Lower lobe of right lung (tissue), 2 donors: ENCODE measurements around the gene LRRC75A. TPM values are rescaled to one million over a fixed set of nuclear protein-coding genes. Genes with fewer than 3 reads are reported as not detected.

Experiments
- ATAC-seq, 2 donors: fragments of 200-7000 bp; cut with Tn5 transposase; one replicate each; pipeline ENCODE4 v1.9.1; 2020 to 2022; ENCODE audit warnings: mild to moderate bottlenecking in 2 of 2, moderate library complexity in 2 of 2
- DNase-seq: peaks from one replicate; pipeline ENCODE4 v3.0.0-alpha.2; 2020
- H3K27ac ChIP-seq: fragments of 200-600 bp; one replicate; pipeline ENCODE4 v1.8.0; 2022
- H3K27me3 ChIP-seq: fragments of 200-600 bp; one replicate; pipeline ENCODE4 v1.8.0; 2022; ENCODE audit warnings: low read depth
- H3K36me3 ChIP-seq: fragments of 200-600 bp; one replicate; pipeline ENCODE4 v1.8.0; 2022; ENCODE audit warnings: mild to moderate bottlenecking
- H3K4me1 ChIP-seq: fragments of 200-600 bp; one replicate; pipeline ENCODE4 v1.8.0; 2022
- H3K4me3 ChIP-seq: fragments of 200-600 bp; one replicate; pipeline ENCODE4 v1.8.0; 2022; ENCODE audit warnings: mild to moderate bottlenecking
- H3K9me3 ChIP-seq: fragments of 200-600 bp; one replicate; pipeline ENCODE4 v1.8.0; 2022
- CTCF ChIP-seq: fragments of 200-600 bp; IDR thresholded peaks from one replicate; pipeline ENCODE4 v1.8.0; 2022; ENCODE audit warnings: antibody characterized with exemption, mild to moderate bottlenecking
- intact Hi-C: fragments of 100-400 bp; cut with DNase I; formaldehyde crosslinking; loops from one replicate; pipeline ENCODE4 v1.11.0; 2022
- total RNA-seq: library from RNA; stranded (reverse); fragmentation: NEBNext Ultra II Directional; extraction: Animal tissue kit (Norgen Biotek cat#: 25700); gene quantifications from one replicate; pipeline ENCODE4 v1.2.1, GENCODE V29; 2021
- donor health status: DM: no; HTN: yes; CAD: no; lungs with severe emphysema.

Gene LRRC75A
- total RNA-seq, 1 donor from 2014 or later: 3.8 TPM

GRCh38 chr17:16493531-16494046, 1.6 kb upstream of the LRRC75A start:
- H3K36me3 ChIP-seq: no peaks in the 10 kb centered on the region
- DNase-seq: no peak
- no peaks in the 10 kb centered on the region for H3K9me3 ChIP-seq
- ATAC-seq: no peak
- intact Hi-C loops: no loop called here
- no peak for TF ChIP-seq CTCF
- H3K27me3 ChIP-seq: no peaks in the 10 kb centered on the region
- H3K27ac ChIP-seq: no peak overlapping the region
- no peak overlapping the region for H3K4me3 ChIP-seq
- H3K4me1 ChIP-seq: peaks cover 13% of the 10 kb centered on the region

DNA sequence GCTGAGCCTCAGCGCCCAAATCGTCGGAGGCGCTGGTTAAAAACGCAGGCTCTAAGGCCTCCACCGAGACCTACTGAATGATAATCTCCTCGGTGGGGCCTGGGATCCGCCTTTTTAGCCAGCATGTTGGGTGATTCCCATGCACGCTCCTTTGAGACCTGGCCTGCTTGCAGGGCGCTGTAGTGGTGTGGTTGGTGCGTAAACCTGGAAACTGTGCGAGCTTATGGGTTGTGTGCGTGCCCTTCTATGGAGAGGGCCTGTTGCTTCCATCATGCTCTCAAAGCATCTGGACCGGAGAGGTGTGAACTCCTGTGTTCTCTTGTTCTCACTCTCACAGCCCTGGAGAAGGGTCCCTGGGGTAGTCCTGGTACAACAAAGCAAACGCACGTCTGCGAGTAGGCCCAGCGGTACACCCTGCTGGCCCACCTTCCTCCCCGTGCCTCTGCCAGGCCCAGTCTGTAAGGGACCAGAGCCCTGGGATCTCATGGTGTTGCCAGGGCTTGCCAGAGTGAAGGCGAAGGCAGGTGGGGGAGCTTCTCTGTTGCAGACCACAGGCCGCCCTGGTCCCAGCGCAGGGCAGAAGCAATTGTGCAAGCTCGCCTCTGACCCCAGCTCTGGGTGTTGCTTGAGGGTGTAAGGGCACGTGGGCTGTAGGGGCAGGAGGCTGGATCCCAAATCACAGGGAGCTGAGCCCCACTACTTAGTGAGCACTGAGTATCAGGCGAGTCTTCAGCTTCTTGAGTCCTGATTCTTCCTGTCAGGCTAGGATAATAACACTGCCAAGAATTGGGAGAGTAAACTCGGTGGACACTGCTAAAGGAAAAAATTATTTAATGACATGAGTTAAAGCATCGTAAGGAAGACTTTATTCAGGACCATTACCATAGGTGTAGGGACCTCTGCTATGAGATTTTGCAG, 879 bp upstream of the LRRC75A start:
- no peak for TF ChIP-seq CTCF
- H3K4me1 ChIP-seq: peaks cover 13% of the 10 kb centered on the region
- H3K9me3 ChIP-seq: no peaks in the 10 kb centered on the region
- no peaks in the 10 kb centered on the region for H3K36me3 ChIP-seq
- DNase-seq: no peak
- no peaks in the 10 kb centered on the region for H3K27me3 ChIP-seq
- ATAC-seq: no peak
- intact Hi-C loops: no loop called here
- H3K4me3 ChIP-seq: peak overlapping the region; percentile 61
- no peak overlapping the region for H3K27ac ChIP-seq

GRCh38 chr17:16491131-16491702, 776 bp downstream of the LRRC75A start:
- intact Hi-C loops: no loop called here
- no peaks in the 10 kb centered on the region for H3K36me3 ChIP-seq
- no peak for TF ChIP-seq CTCF
- no peak for DNase-seq
- H3K4me1 ChIP-seq: peaks cover 24% of the 10 kb centered on the region
- no peaks in the 10 kb centered on the region for H3K27me3 ChIP-seq
- H3K9me3 ChIP-seq: no peaks in the 10 kb centered on the region
- peak in 1 of 2 donors; percentile 8 for ATAC-seq
- peak overlapping the region; percentile 61 for H3K4me3 ChIP-seq
- H3K27ac ChIP-seq: no peak overlapping the region

DNA sequence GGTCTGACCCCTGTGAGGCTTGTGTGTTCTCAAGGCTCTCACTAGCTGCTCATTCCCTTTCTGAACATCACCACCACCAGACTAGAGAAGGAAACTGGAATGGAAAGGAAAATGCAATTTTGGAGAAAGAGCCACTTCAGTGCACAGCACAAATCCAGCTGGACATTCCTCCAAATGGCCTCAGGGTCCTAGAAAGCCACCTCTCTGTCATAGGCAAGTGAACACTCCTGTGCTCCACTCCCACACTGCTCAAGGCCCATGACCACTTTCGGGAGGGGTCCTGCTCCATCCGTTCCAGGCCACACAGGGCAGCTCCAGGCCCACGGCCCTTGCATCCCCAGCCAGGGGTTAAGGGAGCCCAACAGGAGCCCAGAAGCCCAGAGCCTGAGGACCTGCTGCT, 2.6 kb downstream of the LRRC75A start:
- Histone ChIP-seq H3K4me3 (no peak overlapping the region), H3K27me3 (no peaks in the 10 kb centered on the region), H3K9me3 (no peaks in the 10 kb centered on the region), H3K36me3 (no peaks in the 10 kb centered on the region), H3K4me1 (peaks cover 30% of the 10 kb centered on the region), H3K27ac (no peak overlapping the region)
- intact Hi-C loops: no loop called here
- DNase-seq (no peak), ATAC-seq (no peak)
- no peak for TF ChIP-seq CTCF

GRCh38 chr17:16488968-16489337, 3.0 kb downstream of the LRRC75A start:
- DNase-seq: no peak
- H3K27ac ChIP-seq: no peak overlapping the region
- H3K36me3 ChIP-seq: no peaks in the 10 kb centered on the region
- TF ChIP-seq CTCF: no peak
- H3K4me1 ChIP-seq: peaks cover 30% of the 10 kb centered on the region
- H3K27me3 ChIP-seq: no peaks in the 10 kb centered on the region
- no peak overlapping the region for H3K4me3 ChIP-seq
- no peaks in the 10 kb centered on the region for H3K9me3 ChIP-seq
- intact Hi-C loops: no loop called here
- ATAC-seq: no peak
